Colon (tissue), 2 donors: Measurements from ENCODE around the gene LMOD2.

Experiments
- FAIRE-seq: peaks from 2 replicates; lab custom pipeline; 2012; peaks lifted over from hg19 to GRCh38; lab: Jason Lieb, UNC
- donor health status: control.
- donor health status: control.

LMOD2 gene

DNA sequence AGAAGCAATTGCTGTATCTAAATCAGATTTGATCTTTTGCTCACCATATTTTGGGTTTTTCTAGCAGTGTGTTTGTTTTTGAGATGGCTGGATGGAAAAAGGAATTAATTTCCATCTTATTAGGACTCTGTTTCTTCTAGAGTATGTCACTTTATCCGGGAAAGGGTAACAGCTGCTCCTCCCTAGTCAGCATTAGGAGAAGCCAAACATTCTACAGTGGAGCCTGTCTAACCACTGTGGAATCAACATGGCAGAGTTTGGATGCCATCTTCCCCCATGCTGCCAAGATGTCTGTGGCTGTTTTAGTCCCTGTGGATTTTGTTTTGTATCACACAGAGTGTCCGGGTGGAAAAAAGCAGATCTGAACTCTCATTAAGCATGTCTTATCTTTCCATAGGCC is 16.0 kb upstream of the LMOD2 start:
- FAIRE-seq: no peak

- no peak for FAIRE-seq
These were observed 15.1 kb upstream of the LMOD2 start for GRCh38 chr7:123640583-123640982.

- no peak for FAIRE-seq
These were observed 13.8 kb upstream of the LMOD2 start for GRCh38 chr7:123641901-123642300.

DNA sequence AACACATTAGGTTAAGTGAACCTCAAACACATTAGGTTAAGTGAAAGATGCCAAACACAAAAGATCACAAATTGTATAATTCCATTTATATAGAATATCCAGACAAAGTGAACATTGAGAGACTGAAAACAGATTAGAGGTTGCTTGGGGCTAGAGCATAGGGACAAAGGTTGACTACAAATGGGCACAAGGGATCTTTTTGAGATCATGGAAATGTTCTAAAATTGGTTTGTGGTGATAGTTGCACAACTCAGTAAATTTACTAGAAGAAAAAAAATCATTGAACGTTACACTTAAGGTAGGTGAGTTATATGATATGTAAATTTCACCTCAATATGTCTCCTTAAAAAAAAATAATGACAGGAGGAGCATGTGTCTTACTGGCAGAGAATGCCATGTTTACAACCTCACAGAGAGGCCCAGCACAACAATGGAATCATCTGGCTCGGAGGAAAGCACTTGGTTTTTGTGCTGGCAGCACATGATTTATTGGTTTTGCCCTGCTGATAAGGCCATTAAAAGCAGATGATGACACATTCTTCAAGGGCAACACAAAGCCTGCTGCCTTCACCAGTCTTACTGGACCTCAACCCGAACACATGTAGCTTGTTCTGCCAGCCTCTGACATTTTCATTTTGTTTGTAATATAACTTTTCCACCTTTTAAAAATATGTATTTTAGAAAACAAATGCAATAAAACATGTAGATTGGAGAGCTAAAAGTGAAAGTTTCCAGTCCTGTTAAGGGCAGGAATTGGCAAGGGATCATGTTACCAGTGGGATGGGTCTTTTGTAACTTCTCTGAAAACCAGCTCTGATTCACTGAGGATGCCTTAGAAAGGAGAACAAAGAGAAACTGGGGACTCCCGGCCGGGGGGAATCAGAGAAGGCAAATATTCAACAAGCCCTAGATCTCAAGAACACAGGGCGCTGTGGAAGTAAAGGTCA is 11.9 kb upstream of the LMOD2 start:
- FAIRE-seq: no peak

GRCh38 chr7:123645516-123645915 is 10.2 kb upstream of the LMOD2 start:
- FAIRE-seq: no peak

- FAIRE-seq: no peak
These were observed 8.4 kb upstream of the LMOD2 start for GRCh38 chr7:123647106-123647730.

GRCh38 chr7:123649964-123650363 is 5.7 kb upstream of the LMOD2 start:
- FAIRE-seq: no peak

DNA sequence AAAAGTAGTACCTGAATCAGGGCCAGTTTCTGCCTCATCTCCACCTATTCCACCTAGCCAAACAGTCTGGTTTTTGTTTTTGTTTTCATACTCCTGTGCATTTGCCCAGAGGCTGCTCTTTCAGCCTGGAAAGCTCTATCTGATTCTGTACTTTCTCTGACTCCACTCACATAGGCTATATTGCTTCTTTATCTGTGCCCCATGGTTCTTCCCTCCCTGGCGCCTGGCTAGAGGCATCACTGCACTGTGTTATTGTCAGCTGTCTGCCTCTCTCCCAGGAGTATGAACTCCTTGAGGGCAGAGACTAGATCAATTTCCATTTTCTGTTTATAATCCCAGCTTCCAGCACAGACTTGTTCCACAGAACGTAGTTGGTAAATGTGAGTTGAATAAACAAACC is 5.1 kb upstream of the LMOD2 start:
- FAIRE-seq: no peak

DNA sequence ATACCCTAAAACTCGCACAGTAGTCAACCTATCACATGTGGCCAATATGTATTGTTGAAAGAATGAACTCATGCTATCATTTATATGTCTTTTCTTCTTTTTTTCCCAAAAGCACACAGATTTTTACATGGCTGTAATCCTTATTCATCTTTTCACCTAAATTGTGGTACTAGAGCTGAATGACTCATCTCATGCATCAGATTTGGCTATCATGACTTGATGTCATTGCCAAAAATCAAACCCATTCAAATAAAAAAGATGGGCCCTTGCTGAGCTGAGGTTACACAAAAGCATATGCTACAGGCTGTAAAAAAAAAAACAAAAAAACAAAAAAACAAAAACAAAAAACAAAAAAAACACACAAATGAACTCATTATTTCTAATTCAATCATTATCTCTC is 3.3 kb upstream of the LMOD2 start:
- FAIRE-seq: no peak

- FAIRE-seq: no peak
These were observed 2.5 kb upstream of the LMOD2 start for GRCh38 chr7:123653162-123653561.

DNA sequence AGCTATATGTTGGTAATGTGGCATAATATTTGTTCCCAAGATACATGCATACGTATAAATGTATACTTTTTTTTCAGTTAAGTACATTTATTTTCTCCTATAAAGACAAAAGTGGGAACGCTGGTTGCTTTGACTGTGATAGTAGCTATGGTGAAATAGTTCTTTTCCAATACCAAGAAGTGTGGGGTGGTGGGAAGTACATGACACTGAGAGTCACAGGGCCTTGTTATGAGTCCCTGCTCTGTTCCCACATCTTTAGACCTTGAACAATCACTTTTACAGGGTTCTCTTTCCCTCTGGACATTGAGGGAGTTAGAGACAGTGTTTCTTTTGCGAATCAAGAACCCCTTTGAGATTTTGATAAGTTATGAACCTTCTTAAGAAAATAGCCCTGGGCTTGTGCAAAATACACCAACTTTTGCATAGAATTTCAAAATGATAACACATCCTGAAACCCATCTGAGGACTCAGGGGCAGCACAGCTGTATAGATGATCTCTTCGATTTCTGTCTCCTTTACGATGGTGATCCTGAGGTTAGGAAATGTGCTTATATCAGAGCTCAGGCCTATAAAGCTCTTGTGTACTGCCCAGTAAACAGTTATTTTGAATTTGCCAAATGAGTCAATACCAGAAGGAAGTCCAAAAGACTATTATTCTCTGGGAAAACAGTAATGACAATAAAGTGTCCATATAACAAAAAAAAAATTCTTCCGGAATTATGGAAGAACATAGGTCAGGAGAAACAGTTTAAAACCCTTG is 1.1 kb downstream of the LMOD2 start:
- no peak for FAIRE-seq

GRCh38 chr7:123657304-123657685 is 1.6 kb downstream of the LMOD2 start:
- FAIRE-seq: no peak

GRCh38 chr7:123658023-123658422 is 2.4 kb downstream of the LMOD2 start:
- FAIRE-seq: no peak

DNA sequence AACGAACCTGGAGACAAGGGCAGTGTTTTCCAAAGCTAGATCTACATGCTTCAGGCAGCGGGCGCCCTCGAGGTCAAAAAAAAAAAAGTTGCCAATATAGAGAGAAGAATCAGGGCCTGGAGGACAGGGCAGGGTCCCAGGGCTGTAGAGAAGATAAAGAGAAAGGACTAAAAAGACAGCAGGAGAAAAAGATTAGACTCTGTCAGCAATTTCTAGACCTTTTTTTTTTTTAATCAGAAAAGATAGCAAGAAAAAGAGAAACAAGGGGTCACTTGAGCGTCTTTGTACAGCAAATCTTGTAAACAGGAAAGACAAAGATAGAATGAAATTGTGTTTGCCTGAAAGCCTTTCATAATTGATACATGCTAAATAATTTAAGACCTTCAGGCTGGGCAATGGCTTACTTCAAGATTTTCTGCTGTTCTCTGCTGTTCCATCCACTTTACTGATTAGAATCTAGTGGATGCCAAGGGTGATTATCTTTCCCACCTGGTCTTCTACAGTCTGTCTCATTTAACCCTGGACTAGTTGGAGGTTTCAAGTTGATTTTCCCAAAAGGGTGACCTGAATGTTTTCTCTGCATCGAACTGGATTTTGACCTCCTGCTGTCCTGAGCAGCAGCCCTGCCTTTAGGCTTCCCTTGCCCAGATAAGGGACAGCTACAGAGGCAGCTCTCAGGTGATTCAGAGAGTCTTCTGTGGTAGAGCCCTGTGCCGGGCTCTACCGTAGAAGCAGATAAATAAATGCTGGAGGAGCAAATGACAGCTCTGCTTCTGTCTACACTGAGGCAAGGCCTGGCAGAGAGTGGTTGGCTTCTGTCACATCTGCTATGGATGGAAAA is 5.1 kb downstream of the LMOD2 start:
- no peak for FAIRE-seq

DNA sequence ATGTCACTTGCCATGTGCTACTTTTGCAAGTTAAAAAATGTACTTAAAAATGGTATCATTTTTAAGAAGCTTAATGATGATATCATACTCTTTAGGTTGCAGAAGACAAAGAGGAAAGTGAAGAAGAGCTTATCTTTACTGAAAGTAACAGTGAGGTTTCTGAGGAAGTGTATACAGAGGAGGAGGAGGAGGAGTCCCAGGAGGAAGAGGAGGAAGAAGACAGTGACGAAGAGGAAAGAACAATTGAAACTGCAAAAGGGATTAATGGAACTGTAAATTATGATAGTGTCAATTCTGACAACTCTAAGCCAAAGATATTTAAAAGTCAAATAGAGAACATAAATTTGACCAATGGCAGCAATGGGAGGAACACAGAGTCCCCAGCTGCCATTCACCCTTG is 6.1 kb downstream of the LMOD2 start:
- FAIRE-seq: no peak

GRCh38 chr7:123662293-123662692 is 6.6 kb downstream of the LMOD2 start:
- no peak for FAIRE-seq

DNA sequence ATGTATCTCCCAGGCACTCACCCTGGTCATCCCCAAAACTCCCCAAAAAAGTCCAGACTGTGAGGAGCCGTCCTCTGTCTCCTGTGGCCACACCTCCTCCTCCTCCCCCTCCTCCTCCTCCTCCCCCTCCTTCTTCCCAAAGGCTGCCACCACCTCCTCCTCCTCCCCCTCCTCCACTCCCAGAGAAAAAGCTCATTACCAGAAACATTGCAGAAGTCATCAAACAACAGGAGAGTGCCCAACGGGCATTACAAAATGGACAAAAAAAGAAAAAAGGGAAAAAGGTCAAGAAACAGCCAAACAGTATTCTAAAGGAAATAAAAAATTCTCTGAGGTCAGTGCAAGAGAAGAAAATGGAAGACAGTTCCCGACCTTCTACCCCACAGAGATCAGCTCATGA is 7.1 kb downstream of the LMOD2 start:
- FAIRE-seq: no peak

GRCh38 chr7:123663200-123663599 is 7.5 kb downstream of the LMOD2 start:
- no peak for FAIRE-seq

GRCh38 chr7:123665157-123665556 is 9.5 kb downstream of the LMOD2 start:
- FAIRE-seq: no peak

GRCh38 chr7:123665896-123666295 is 10.2 kb downstream of the LMOD2 start:
- FAIRE-seq: no peak

- no peak for FAIRE-seq
These were observed 10.8 kb downstream of the LMOD2 start for GRCh38 chr7:123666492-123666891.

DNA sequence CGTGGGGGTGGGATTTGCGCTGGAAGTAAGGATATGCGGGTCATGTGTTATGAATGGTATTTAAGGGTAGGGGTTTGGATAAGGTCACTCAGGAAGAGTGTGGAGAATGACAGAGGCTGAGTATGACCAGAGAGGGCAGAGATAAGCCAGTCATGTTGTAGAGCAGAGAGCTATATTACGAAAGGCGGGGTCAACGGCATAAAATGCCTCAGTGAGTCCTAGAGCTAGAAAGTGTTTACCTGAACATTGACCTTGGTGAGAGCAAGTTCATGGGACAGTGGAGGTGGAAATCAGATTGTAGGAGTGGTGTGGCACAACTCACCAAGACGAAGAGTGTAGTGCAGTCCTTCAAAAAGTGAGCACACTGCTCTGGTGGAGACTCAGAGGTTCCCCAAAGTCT is 13.8 kb downstream of the LMOD2 start:
- FAIRE-seq: no peak
